Epithelial cell of proximal tubule (primary cell): ENCODE measurements around the gene CEACAM19. TPM values are rescaled to one million over a fixed set of nuclear protein-coding genes. Genes with fewer than 3 reads are reported as not detected.
A peak's percentile ranks its signal among the peaks of the same experiment; 100 is the strongest.
"Not testable (repeated sequence)": the region's sequence is repeated elsewhere in the genome, so short reads cannot be mapped to it uniquely, and the experiment has no call there.

ENCODE experiments used
- DNase-seq: peaks from one replicate; pipeline ENCODE4 v3.0.0-alpha.2; 2011; ENCODE audit warnings: low read depth
- H3K4me3 ChIP-seq: 2 replicates; pipeline ENCODE4 v1.5.1; 2011; ENCODE audit warnings: low read depth, mild to moderate bottlenecking, low read length
- total RNA-seq: library from RNA; depleted of rRNA; stranded (reverse); fragments of >200 nt; gene quantifications from 2 replicates; pipeline ENCODE4 v1.2.3, GENCODE V29; 2015
- TF ChIP-seq, protein P1 (sequence below): conservative IDR thresholded peaks from 2 replicates; pipeline ENCODE4 v1.5.1; 2012; ENCODE audit warnings: low read depth, mild to moderate bottlenecking, low read length

The CEACAM19 gene
- total RNA-seq, 1 donor from 2014 or later: 2.7 TPM

- H3K4me3 ChIP-seq: peak overlapping the region; percentile 14
- DNase-seq: no peak
- TF ChIP-seq, protein P1, sequence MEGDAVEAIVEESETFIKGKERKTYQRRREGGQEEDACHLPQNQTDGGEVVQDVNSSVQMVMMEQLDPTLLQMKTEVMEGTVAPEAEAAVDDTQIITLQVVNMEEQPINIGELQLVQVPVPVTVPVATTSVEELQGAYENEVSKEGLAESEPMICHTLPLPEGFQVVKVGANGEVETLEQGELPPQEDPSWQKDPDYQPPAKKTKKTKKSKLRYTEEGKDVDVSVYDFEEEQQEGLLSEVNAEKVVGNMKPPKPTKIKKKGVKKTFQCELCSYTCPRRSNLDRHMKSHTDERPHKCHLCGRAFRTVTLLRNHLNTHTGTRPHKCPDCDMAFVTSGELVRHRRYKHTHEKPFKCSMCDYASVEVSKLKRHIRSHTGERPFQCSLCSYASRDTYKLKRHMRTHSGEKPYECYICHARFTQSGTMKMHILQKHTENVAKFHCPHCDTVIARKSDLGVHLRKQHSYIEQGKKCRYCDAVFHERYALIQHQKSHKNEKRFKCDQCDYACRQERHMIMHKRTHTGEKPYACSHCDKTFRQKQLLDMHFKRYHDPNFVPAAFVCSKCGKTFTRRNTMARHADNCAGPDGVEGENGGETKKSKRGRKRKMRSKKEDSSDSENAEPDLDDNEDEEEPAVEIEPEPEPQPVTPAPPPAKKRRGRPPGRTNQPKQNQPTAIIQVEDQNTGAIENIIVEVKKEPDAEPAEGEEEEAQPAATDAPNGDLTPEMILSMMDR: no peak
Measured at GRCh38 chr19:44718441-44719261, 47.4 kb downstream of the CEACAM19 start.

- no peak for DNase-seq
- no peak overlapping the region for H3K4me3 ChIP-seq
- TF ChIP-seq, protein P1: no peak
Measured at GRCh38 chr19:44719262-44719701, 48.0 kb downstream of the CEACAM19 start.

DNA sequence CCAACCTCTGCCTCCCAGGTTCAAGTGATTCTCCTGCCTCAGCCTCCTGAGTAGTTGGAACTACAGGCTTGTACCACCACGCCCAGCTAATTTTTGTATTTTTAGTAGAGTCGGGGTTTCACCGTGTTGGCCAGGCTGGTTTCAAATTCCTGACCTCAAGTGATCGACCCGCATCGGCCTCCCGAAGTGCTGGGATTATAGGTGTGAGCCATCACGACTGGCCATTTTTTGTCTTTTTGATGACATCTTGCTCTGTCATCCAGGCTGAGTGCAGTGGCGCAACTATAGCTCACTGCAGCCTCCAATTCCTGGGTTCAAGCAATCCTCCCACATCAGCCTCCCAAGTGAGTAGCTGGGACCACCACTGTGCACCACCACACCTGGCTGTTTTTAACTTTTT, 49.1 kb downstream of the CEACAM19 start:
- not testable (repeated sequence) for H3K4me3 ChIP-seq, DNase-seq

DNA sequence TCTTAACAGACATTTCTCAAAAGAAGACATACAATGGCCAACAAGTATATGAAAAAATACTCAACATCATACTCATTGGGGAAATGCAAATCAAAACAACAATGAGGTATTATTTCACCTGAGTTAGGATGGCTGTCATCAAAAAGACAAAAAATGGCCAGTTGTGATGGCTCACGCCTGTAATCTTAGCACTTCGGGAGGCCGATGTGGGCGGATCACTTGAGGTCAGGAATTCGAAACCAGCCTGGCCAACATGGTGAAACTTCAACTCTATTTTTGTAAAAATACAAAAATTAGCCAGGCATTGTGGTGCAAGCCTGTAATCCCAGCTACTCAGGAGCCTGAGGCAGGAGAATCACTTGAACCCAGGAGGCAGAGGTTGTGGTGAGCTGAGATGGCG, 49.7 kb downstream of the CEACAM19 start:
- no peak overlapping the region for H3K4me3 ChIP-seq
- TF ChIP-seq, protein P1: no peak
- DNase-seq: no peak

- DNase-seq, H3K4me3 ChIP-seq: not testable (repeated sequence)
Measured at GRCh38 chr19:44721369-44721768, 50.1 kb downstream of the CEACAM19 start.

- TF ChIP-seq, protein P1: no peak
- no peak overlapping the region for H3K4me3 ChIP-seq
- no peak for DNase-seq
Measured at GRCh38 chr19:44722131-44723121, 51.1 kb downstream of the CEACAM19 start.

DNA sequence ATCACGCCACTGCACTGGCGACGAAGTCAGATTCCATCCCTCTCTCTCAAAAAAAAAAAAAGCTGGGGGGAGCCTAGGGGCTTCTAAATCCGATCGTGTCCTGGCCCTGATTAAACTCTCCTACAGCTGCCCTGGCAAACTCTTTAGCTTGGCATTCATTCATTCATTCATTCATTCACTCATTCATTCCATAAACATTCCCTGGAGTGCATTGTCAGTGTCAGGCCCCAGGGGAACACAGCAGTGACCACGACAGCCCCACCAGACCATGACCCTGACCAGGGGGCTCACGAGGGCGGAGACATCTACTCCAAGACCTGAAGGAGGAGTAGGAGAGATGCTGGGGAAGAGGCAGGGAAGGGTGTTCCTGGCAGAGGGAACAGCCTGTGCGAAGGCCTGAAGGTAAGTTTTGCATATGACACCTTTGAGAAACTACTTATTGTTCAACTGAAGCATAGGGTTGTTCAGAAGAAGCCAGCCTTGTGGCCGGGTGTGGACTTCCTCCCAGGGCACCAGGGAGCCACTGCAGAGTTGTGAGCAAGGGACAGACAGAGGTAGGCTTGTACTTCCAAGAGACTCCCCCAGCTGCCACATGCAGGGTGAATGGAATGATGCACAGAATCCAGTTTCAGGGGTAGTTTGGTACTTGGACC, 52.1 kb downstream of the CEACAM19 start:
- TF ChIP-seq, protein P1: no peak
- H3K4me3 ChIP-seq: no peak overlapping the region
- DNase-seq: no peak
